Coronary artery (tissue), 2 donors: Measurements from ENCODE around the gene RHBDL3.

Experiments
- DNase-seq: peaks from one replicate; pipeline ENCODE4 v3.0.0-alpha.2; 2017; ENCODE audit warnings: low spot score
- H3K27ac ChIP-seq, 2 donors: fragments of 200-600 bp; sonication (generic); one replicate each; pipeline ENCODE4 v1.5.1; 2016 to 2019
- H3K4me3 ChIP-seq: fragments of 200-600 bp; sonication (generic); 2 replicates; pipeline ENCODE4 v1.5.1; 2016; ENCODE audit warnings: mild to moderate bottlenecking, moderate library complexity
- TF ChIP-seq, protein P1 (sequence below): fragments of 200-600 bp; sonication (generic); IDR thresholded peaks from one replicate; pipeline ENCODE4 v1.5.1; 2019; ENCODE audit warnings: antibody characterized with exemption

The RHBDL3 gene

GRCh38 chr17:32356750-32357149 is 91.1 kb downstream of the RHBDL3 start:
- Histone ChIP-seq H3K4me3 (no peak overlapping the region), H3K27ac (no peak overlapping the region)
- TF ChIP-seq, protein P1, sequence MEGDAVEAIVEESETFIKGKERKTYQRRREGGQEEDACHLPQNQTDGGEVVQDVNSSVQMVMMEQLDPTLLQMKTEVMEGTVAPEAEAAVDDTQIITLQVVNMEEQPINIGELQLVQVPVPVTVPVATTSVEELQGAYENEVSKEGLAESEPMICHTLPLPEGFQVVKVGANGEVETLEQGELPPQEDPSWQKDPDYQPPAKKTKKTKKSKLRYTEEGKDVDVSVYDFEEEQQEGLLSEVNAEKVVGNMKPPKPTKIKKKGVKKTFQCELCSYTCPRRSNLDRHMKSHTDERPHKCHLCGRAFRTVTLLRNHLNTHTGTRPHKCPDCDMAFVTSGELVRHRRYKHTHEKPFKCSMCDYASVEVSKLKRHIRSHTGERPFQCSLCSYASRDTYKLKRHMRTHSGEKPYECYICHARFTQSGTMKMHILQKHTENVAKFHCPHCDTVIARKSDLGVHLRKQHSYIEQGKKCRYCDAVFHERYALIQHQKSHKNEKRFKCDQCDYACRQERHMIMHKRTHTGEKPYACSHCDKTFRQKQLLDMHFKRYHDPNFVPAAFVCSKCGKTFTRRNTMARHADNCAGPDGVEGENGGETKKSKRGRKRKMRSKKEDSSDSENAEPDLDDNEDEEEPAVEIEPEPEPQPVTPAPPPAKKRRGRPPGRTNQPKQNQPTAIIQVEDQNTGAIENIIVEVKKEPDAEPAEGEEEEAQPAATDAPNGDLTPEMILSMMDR = no peak
- DNase-seq = no peak

- TF ChIP-seq, protein P1 = no peak
- no peak overlapping the region for H3K4me3 ChIP-seq
- no peak overlapping the region for H3K27ac ChIP-seq
- no peak for DNase-seq
Measured at GRCh38 chr17:32357615-32358014, 92.0 kb downstream of the RHBDL3 start.

DNA sequence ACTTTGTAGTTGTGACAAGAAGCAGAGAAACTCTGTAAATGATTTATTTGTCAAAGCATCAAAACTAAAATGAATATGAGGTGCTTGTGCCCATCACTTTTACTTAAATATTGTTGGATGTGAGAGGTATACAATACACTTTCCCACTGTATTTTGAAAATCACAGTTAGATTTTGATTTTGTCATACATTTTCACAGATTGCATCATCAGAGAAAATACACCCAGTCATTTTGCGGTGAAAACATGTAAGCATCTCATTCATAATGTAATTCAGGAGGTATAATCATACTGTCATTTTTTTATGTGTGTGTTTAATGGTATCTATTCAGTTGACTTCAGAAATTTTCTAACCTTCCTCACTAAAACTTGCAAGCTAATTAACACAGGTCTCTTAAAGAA is 95.6 kb downstream of the RHBDL3 start:
- Histone ChIP-seq H3K27ac (no peak overlapping the region), H3K4me3 (no peak overlapping the region)
- TF ChIP-seq, protein P1 = no peak
- DNase-seq = no peak

DNA sequence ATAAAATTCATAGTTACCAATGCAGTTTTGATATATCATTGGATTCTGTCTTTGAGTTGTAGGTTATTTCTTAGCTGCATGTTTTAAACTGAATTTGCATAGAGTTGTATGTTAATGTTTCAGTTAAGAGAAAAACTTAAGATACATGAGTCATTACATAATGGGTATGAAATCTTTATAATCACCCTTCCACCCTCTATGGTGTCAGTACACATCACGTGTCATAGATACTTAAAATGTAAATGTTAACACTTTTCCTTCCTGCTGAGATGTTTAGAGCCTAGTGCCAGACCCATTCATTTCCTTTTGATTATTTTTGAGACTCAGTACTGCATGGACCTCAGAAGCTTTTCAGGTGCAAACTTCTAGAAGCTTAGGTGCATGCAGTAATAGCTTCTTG is 104.8 kb downstream of the RHBDL3 start:
- TF ChIP-seq, protein P1 = no peak
- no peak for DNase-seq
- Histone ChIP-seq H3K27ac (no peak overlapping the region), H3K4me3 (no peak overlapping the region)
